Tibial nerve (tissue), 4 donors: ENCODE measurements around the gene CYBB. TPM values are rescaled to one million over a fixed set of nuclear protein-coding genes. Genes with fewer than 3 reads are reported as not detected.

Experiments
- DNase-seq, 2 donors: peaks; one replicate each; pipeline ENCODE4 v3.0.0-alpha.2; 2019; ENCODE audit warnings: low spot score in 2 of 2
- H3K27ac ChIP-seq, 4 donors: fragments of 200-600 bp; sonication (generic) in 3 of 4; one replicate each; pipeline ENCODE4 v1.5.1; 2017 to 2019; ENCODE audit warnings: mild to moderate bottlenecking in 1 of 4
- H3K27me3 ChIP-seq, 2 donors: fragments of 200-600 bp; sonication (generic) in 1 of 2; one replicate each; pipeline versions ENCODE4 v1.5.1 to v1.6.0; 2017 to 2019
- H3K36me3 ChIP-seq, 3 donors: fragments of 200-600 bp; sonication (generic); one replicate each; pipeline ENCODE4 v1.5.1; 2018 to 2019
- H3K4me1 ChIP-seq, 4 donors: fragments of 200-600 bp; sonication (generic) in 3 of 4; one replicate each; pipeline ENCODE4 v1.5.1; 2017 to 2019
- H3K4me3 ChIP-seq, 4 donors: fragments of 200-600 bp; sonication (generic) in 3 of 4; one replicate each; pipeline ENCODE4 v1.5.1; 2017 to 2019; ENCODE audit warnings: mild to moderate bottlenecking in 1 of 4, moderate library complexity in 1 of 4
- H3K9me3 ChIP-seq, 4 donors: fragments of 200-600 bp; sonication (generic) in 3 of 4; one replicate each; pipeline ENCODE4 v1.5.1; 2017 to 2019
- EP300 ChIP-seq, 2 donors: sonication (generic); formaldehyde crosslinking; IDR thresholded peaks; one replicate each; pipeline ENCODE4 v1.6.1; 2017; ENCODE audit warnings: antibody characterized with exemption in 2 of 2, mild to moderate bottlenecking in 1 of 2
- POLR2A ChIP-seq, 2 donors: fragments of 450-650 bp; IDR thresholded peaks; one replicate each; pipeline ENCODE4 v1.6.1; 2017; ENCODE audit warnings: antibody characterized with exemption in 2 of 2, mild to moderate bottlenecking in 2 of 2, moderate library complexity in 2 of 2
- WGBS, 2 donors: methylation state at CpG; one replicate each; pipeline ENCODE4 v1.1.5; 2018; 5-methylcytosine and 5-hydroxymethylcytosine counted together
- total RNA-seq, 4 donors: library from RNA; depleted of rRNA; stranded (reverse); fragments of >200 nt; gene quantifications; one replicate each; pipeline ENCODE4 v1.1.0, GENCODE V29; 2016
- TF ChIP-seq, protein P1 (sequence below), 5 experiments: fragments of 200-600 bp in 3 of 5; fragments of 450-650 bp in 2 of 5; sonication (generic) in 3 of 5; IDR thresholded peaks; one replicate each; pipeline ENCODE4 v1.5.1; 2016 to 2019; ENCODE audit warnings: antibody characterized with exemption in 5 of 5, mild to moderate bottlenecking in 3 of 5, moderate library complexity in 2 of 5

The CYBB gene
- total RNA-seq, 4 donors from 2014 or later: 19.5 to 26.0 (median 21.8) TPM

DNA sequence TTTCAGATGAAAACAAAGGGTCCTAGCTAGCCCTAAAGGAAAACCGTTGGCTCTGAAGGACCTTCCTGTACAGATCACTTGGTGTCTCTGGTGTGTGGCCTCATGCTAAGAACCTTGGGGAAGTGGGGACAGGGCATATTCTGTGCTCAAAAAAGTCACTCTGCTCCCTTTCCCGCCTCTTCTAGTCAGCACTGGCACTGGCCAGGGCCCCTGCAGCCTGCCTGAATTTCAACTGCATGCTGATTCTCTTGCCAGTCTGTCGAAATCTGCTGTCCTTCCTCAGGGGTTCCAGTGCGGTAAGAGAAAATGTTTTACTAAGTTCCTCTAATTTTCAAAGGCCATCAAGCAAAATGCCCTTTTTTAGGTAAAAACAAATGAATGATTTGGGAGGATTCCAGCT lies 3.4 kb downstream of the CYBB start:
- Histone ChIP-seq H3K9me3 (no peaks in the 10 kb centered on the region), H3K27ac (no peak overlapping the region), H3K27me3 (no peaks in the 10 kb centered on the region), H3K4me3 (peak overlapping the region in 1 of 4 donors; percentile 5), H3K4me1 (no peaks in the 10 kb centered on the region), H3K36me3 (no peaks in the 10 kb centered on the region)
- 67 to 69% methylated on average over 4 of the region's 4 CpGs for WGBS, 2 donors
- TF ChIP-seq, protein P1, sequence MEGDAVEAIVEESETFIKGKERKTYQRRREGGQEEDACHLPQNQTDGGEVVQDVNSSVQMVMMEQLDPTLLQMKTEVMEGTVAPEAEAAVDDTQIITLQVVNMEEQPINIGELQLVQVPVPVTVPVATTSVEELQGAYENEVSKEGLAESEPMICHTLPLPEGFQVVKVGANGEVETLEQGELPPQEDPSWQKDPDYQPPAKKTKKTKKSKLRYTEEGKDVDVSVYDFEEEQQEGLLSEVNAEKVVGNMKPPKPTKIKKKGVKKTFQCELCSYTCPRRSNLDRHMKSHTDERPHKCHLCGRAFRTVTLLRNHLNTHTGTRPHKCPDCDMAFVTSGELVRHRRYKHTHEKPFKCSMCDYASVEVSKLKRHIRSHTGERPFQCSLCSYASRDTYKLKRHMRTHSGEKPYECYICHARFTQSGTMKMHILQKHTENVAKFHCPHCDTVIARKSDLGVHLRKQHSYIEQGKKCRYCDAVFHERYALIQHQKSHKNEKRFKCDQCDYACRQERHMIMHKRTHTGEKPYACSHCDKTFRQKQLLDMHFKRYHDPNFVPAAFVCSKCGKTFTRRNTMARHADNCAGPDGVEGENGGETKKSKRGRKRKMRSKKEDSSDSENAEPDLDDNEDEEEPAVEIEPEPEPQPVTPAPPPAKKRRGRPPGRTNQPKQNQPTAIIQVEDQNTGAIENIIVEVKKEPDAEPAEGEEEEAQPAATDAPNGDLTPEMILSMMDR (IDR thresholded peaks at IDR 0.05): no peak
- no peak for TF ChIP-seq POLR2A (IDR thresholded peaks at IDR 0.05)
- no peak for TF ChIP-seq EP300 (IDR thresholded peaks at IDR 0.05)
- DNase-seq: no peak

DNA sequence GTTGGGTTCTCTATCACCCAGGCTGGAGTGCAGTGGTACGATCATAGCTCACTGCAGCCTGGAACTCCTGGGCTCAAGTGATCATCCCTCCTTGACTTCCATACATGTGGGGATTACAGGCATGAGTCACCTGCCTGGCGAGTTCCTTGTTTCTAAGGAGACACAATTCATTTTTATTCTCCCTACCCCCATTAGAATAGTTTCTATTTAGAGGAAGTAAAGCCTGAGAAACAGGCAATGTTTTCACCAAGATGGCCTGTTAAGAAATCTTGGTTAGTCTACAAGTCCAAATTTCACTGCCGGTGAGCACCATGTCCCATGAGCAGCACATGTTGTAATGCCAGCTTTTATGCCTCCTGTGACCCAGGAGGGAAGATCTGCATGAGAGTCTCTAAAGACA lies 5.7 kb downstream of the CYBB start:
- no peak overlapping the region for H3K27ac ChIP-seq
- 73 to 75% methylated on average over 3 of the region's 3 CpGs for WGBS, 2 donors
- no peaks in the 10 kb centered on the region for H3K9me3 ChIP-seq

DNA sequence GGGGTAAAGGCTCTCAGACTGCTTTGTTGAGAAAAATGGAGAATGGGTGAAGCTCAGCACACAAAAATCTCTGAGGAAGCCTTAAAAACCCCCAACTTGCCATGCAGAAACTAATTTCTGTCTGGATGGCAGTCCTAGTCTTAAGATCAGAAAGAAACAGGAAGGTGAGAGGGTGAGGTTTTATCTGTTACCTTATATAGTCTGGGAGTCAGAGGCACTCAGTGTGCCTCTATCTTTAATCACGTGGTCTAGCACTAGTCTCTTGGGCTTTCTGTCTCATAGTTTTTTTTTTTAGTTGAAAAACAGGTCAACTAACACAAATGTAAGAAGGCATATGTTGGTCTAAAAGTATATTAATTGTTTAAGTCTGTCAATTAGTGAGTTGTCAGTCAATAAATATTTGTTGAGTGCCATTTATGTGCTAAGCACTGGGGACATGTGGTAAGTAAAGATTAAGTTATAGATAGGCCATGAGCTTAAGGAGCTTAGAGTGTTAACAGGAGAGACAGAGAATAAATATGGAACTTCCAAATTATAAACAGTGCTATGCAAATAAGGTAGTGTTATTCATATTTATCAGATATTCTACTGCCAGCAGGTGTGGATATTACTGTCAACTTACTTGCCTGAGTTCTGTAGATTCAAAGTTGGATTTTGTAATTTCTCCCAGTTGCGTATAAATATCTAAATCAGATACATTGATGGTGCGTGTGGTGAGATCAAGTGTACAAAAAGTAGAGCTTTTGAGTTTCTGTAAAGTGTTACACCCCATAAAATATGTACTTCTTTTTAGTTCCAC lies 7.0 kb downstream of the CYBB start:
- 46 to 61% methylated on average over 3 of the region's 3 CpGs for WGBS, 2 donors
- TF ChIP-seq, protein P1 (IDR thresholded peaks at IDR 0.05): no peak
- TF ChIP-seq EP300 (IDR thresholded peaks at IDR 0.05) (no peak), POLR2A (IDR thresholded peaks at IDR 0.05) (no peak)
- DNase-seq: no peak
- H3K36me3 ChIP-seq: no peaks in the 10 kb centered on the region
- no peak overlapping the region for H3K27ac ChIP-seq
- H3K4me1 ChIP-seq: no peaks in the 10 kb centered on the region
- no peak overlapping the region for H3K4me3 ChIP-seq
- H3K9me3 ChIP-seq: no peaks in the 10 kb centered on the region
- peaks cover 0 to 6% of the 10 kb centered on the region in 2 donors for H3K27me3 ChIP-seq

More for the DNA sequence above, 5.7 kb downstream of the CYBB start:
- H3K27me3 ChIP-seq: peaks cover 0 to 6% of the 10 kb centered on the region in 2 donors
- H3K4me3 ChIP-seq: no peak overlapping the region
- H3K36me3 ChIP-seq: no peaks in the 10 kb centered on the region
- no peaks in the 10 kb centered on the region for H3K4me1 ChIP-seq
- DNase-seq: no peak
- TF ChIP-seq, protein P1 (IDR thresholded peaks at IDR 0.05): no peak
- TF ChIP-seq EP300 (IDR thresholded peaks at IDR 0.05) (no peak), POLR2A (IDR thresholded peaks at IDR 0.05) (no peak)

DNA sequence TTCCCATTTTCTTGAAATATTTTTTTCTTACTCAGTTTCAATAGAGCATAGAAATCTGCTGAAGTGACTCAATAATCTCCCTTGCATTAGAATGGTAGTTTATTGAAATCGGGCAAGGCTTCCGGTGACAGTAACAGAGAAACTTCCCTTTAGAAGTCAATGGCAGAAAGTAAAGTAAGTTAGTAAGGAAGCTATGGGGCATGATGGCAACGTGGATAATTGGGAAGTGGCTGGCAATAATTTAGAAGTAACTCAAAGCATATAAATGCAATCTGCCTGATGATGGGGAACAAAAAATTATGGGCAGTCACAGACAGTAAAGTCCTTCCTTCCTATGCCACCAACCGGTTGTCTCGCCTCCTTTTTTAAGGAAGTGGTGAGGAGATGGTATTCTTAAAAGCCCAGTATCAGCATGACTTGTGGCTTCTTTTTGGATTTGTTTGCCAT lies 7.6 kb downstream of the CYBB start:
- no peaks in the 10 kb centered on the region for H3K9me3 ChIP-seq
- TF ChIP-seq POLR2A (IDR thresholded peaks at IDR 0.05) (no peak), EP300 (IDR thresholded peaks at IDR 0.05) (peak in 1 of 2 donors; percentile 20)
- TF ChIP-seq, protein P1 (IDR thresholded peaks at IDR 0.05): no peak
- no peaks in the 10 kb centered on the region for H3K36me3 ChIP-seq
- H3K27me3 ChIP-seq: peaks cover 0 to 6% of the 10 kb centered on the region in 2 donors
- no peak overlapping the region for H3K27ac ChIP-seq
- no peak for DNase-seq
- no peaks in the 10 kb centered on the region for H3K4me1 ChIP-seq
- WGBS, 2 donors: 74 to 78% methylated on average over 5 of the region's 5 CpGs
- H3K4me3 ChIP-seq: no peak overlapping the region

DNA sequence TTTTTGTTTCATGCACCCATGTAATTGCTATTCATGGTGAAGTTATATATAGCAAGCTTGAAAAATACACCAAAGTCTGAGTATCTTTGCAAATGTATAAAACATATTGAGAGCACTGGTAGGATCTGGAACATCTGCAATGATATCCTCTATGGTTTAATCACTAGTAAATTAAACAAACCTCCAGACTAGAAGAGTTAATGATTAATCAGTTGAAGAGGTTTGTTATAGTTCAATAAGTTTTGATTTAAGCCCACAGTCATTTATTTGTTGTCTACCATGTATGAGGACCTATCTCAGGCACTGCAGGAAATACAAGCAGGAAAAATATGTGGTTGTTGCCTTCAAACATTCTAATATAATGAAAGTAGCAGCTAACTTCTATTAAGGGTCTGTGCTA lies 16.5 kb downstream of the CYBB start:
- no peak for DNase-seq
- Histone ChIP-seq H3K27me3 (no peaks in the 10 kb centered on the region), H3K4me1 (no peaks in the 10 kb centered on the region), H3K9me3 (no peaks in the 10 kb centered on the region), H3K36me3 (no peaks in the 10 kb centered on the region), H3K4me3 (no peak overlapping the region), H3K27ac (no peak overlapping the region)
- TF ChIP-seq POLR2A (IDR thresholded peaks at IDR 0.05) (no peak), EP300 (IDR thresholded peaks at IDR 0.05) (no peak)
- TF ChIP-seq, protein P1 (IDR thresholded peaks at IDR 0.05): no peak
